Stimulated activated CD8-positive, alpha-beta memory T cell treated with anti-CD3 and anti-CD28 coated beads, Interleukin-7, amount 100 ng/mL, for 1 hour (primary cell): ENCODE results near the gene NOS1AP.

Source experiments
- DNase-seq, 2 donors: peaks; one replicate each; pipeline ENCODE4 v3.0.0-alpha.2; 2020; ENCODE audit warnings: low read depth in 2 of 2

NOS1AP gene

DNA sequence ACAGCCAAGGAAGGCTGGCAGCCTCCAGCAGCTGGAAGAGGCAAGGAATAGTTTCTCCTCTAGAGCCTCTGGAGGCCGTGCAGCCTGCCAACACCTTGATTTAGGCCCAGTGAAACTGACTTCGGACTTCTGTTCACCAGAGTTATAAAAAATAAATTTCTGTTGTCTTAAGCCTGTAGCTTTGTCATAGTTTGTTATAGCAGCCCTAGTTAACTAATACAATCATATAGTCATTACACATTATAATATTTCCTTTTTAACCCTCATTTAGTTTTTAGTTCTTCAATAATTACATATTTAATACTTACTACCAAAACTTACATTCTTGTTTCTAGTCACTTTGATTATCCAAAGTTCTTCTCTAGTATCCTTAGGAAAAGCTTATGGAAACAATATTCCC, 20.3 kb downstream of the NOS1AP start:
- DNase-seq: no peak

- no peak for DNase-seq
Measured at GRCh38 chr1:162090378-162090777, 20.9 kb downstream of the NOS1AP start.

DNA sequence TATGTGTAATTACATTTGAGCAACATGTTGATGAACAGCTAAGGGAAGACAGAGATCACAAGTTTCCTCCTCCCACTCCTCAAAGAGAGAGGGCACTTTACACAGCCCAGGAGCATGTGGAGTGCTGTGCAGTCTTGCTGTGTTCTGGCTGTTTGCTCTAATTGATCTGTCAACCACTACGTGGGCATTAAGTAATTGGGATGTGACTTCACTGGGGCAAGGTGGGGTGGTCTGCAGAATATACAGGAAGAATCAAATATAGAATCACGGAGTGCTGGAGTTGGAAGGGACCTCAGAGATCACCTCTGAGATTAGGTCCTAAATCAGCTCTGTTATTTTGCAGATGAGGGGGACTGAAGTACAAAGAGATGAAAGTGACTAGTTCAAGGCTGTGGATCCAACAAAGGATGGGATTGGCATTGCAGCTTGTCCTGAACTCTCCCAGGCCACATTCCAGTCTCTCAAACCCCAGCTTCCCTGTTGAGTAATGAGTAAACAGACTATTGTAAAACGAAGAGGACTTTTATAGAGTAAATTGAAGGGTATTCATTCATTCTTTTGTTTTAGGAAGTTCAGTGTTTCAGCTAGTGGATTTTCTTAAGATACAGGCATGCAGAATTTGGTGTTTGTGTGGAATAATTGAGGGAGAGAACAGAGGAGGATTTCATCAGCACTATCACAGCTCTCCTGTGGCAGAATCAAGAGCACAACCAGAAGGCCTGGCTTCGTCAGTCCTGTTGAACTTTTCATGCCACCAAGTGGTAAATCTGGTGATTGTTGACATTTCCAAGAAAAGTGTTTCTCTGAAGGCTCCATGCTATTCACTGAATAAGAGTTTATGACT, 22.4 kb downstream of the NOS1AP start:
- no peak for DNase-seq

GRCh38 chr1:162093095-162093494, 23.6 kb downstream of the NOS1AP start:
- DNase-seq: no peak

- no peak for DNase-seq
Measured at GRCh38 chr1:162094271-162094670, 24.8 kb downstream of the NOS1AP start.

DNA sequence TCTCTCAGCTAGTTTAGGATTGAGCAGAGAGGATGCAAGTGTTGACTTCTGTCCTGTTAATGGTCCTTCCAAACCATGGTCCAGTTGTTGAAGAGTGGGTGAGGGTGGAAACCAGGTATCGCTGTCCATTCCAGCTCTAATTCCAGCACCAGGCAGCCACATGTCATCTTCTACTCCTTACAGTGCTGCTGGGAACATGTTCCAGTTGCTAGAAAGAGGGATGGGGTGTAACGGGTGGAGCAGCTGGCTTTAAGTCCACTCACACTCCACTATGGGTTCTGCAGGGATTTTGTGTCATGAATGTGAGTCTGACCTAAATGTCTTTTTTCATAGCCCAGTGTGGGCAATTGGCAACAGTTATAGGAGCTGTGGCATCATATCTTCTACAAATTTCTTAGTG, 25.2 kb downstream of the NOS1AP start:
- no peak for DNase-seq

DNA sequence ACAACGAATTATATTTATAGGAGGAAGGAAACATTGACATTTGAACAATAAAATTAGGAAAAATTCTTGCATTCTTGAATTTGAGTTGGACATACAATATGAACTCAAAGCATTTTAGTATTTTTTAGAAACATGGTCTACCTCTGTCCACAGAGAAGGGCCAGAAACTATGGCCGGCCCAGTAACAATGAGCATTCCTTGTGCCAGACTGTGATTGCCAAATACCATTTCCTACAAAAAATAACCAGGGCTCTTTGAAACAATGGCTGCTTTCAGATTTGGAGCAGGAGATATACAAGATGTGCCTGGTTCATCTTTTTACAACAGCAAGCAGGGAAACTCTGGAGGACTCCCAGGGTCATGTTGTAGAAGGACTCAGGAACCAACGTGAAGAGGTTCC, 38.4 kb downstream of the NOS1AP start:
- no peak for DNase-seq

DNA sequence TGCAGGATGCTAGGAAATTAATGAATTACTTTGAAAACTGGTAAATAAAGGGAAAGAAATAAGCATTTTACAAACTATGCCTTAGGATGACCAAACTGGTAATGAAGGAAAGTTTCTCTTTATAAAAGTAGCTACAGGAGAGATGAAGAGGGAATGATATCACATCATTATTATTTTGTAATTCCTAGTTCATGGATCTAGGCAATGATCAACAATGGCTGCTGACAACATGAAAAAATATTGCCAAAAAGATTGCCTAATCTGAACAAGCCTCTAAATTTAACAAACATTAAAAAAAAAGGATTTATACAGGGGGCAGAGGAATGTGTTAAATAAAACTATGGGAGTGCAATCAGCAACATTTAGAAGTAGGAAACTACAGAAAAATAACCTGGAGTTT, 38.9 kb downstream of the NOS1AP start:
- DNase-seq: no peak

DNA sequence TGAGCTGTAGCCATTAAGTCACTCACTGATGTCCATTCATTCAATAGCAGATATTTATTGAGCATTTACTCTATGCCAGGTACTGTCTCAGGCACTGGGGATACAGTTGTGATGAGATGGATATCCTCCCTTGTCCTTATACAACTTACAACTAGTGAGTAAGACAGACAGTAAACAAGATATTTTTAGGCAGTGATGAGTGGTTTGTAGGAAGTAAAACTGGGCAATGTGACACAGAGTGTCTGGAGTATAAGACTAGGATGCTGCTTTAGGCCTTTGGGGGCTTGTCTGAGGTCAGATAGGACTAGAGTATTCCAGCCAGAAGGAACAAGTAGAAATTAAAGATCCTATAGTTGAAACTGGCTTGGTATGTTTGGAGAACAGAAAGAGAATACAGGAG, 41.4 kb downstream of the NOS1AP start:
- DNase-seq: no peak

GRCh38 chr1:162111572-162111971, 42.1 kb downstream of the NOS1AP start:
- DNase-seq: no peak

- DNase-seq: no peak
Measured at GRCh38 chr1:162113419-162113818, 43.9 kb downstream of the NOS1AP start.

DNA sequence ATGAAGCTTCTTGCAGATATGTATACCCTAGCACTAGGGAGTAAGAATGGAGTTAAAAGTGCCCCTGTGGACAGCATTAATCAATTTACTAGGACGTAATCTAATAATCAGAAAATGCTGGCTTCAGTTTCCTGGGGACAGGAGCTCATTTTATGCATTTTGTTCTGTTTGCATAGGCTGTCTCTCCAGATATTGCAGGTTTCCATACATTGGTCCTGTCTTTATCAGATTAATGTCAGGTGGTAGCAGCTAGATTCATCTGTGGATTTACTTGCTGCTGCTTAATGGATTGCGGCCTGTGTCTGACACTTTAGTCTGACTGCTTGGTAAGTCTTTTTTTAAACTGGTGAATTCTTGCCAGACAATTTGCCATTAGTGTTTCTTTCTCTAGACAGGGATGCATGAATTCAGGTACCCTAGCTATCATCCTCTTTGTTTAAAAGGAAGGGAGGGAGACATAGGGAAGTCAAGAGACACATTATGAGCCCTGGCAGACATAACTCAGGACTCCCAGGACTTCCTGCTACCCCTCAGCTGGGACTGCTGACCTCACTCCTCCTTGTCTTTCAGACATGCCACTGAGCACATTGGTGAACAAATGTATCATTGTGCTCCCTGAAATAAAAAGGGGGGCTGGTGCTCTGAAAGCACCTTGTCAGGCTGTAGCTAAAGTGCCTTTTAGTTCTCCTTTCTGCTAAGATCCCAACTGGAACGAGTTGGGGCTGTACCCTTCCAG, 47.7 kb downstream of the NOS1AP start:
- DNase-seq: no peak

DNA sequence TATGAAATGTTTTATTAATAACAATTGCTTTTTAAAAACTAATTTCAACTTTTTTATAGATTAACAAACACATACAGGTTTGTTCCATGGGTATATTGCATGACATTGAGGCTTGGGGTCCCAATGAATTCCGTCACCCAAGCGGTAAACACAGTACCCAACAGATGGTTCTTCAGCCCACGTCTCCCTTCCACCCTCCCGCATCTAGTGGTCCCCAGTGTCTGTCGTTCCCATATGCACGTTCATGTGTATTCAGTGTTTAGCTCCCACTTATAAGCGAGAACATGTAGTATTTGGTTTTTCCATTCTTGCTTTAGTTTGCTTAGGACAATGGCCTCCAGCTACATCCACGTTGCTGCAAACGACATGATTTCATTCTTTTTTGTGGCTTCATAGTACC, 48.6 kb downstream of the NOS1AP start:
- DNase-seq: no peak

GRCh38 chr1:162128693-162129356, 59.3 kb downstream of the NOS1AP start:
- DNase-seq: no peak

- no peak for DNase-seq
Measured at GRCh38 chr1:162130308-162130707, 60.8 kb downstream of the NOS1AP start.

DNA sequence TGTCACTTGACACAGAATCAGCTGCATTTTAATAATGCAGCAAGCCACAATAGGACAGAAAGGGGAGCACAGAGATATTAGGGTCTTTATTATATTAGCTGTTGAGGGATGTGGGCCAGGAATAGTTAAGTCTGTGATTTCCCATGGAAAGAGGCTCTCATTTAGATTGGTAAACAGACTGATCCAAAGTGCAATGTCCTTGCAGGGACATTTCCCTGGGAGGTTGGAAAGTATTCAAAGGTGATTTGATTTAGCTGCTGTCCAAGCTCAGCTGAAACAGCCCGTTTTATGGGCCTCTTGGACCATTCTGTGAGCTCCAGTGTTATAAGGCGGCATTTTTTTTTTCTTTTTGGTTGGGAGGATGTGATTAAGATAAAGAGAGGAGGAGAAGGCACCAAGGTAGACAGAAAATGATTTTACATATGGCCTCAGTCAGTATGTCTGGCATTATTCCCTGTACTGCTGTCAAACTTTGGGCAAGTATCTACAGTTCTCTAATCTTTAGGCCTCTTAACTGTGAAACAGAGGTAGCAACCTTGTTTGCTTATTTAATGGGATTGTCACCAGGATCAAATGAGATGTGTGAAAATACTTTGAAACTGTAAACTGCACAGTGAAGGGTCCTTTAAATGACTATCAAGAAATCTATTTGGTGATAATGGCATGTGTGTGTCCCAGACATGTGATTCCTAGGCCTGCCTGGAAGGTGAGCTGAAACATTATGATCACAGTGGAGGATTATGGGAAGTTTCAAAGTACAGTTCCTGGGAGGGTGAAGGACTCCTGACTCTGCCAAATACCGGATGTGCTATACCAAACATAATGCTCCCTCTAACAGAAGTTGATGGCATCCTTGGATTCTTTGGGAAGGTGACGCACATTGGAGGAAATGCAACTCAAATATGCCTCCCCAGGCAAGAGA, 62.2 kb downstream of the NOS1AP start:
- DNase-seq: no peak

DNA sequence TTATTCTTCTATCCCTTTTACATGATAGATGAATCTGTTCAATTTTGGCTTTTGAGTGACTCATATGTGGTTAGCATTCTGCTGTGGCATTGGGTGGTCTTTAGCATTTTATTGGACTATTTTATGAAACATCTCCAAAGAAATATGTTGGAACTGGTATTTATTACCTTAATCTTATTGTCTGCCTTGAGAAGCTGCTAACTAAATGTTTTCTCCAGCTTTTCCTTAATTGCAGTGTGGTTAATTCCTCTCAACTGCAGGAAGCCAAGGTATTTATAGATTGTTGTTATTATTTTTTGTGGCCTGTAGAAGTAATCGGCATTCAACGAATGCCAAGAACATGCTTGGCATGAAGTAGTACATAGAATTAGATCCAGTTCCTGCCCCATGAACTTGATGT, 64.1 kb downstream of the NOS1AP start:
- DNase-seq: no peak

DNA sequence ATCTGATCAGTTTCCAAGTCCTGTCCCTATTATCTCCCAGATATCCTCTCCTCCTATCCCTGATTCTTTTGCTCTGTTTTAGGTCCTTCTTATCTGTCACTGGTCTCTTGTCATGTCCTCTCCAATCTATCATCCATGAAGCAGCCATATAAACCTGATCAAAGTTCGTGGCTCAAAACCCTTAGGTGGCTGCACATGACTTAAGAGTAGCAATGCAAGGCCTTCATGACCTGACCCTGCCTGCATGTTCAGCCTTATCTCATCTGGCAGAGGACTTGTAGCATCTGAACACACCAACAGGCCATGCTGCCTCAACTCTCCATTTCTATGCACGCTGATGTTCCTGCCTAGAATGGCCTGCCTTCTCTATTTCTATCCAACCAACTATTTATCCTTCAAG, 65.2 kb downstream of the NOS1AP start:
- DNase-seq: no peak

- DNase-seq: no peak
Measured at GRCh38 chr1:162135271-162135775, 65.8 kb downstream of the NOS1AP start.

- no peak for DNase-seq
Measured at GRCh38 chr1:162136760-162137159, 67.3 kb downstream of the NOS1AP start.

GRCh38 chr1:162137179-162137960, 67.9 kb downstream of the NOS1AP start:
- DNase-seq: no peak
